Measurements from ENCODE around the gene OXSR1. TPM values are rescaled to one million over a fixed set of nuclear protein-coding genes. Genes with fewer than 3 reads are reported as not detected.
"Not testable (repeated sequence)": the region's sequence is repeated elsewhere in the genome, so short reads cannot be mapped to it uniquely, and the experiment has no call there.

The OXSR1 gene
- total RNA-seq, 4 donors from 2014 or later: 17.3 to 49.7 (median 28.7) TPM

DNA sequence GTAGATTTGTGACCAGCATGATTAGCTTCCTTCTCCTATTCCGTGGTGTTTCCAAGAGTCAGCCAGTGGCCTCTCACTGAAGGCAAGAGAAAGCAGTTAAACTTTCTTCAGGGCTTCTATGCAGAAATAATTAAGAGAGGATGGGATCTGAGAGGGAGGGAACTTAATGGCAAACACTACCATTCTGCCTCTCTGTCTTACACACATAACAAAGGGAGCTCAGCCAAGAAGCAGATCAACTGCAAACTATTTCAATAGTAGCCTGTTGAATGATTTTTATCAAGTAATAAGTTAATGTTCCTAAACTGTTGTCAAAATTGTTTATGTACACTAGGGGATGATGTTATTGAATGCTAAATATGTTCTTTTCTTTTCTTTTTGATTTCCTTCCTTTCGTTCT, 11.8 kb downstream of the OXSR1 start:
- Histone ChIP-seq H3K27me3 (no peaks in the 10 kb centered on the region), H3K4me3 (no peak overlapping the region), H3K4me1 (peaks cover 0 to 6% (median 0%) of the 10 kb centered on the region in 4 donors), H3K36me3 (no peaks in the 10 kb centered on the region), H3K27ac (no peak overlapping the region), H3K9me3 (no peaks in the 10 kb centered on the region)
- DNase-seq: no peak
- no peak for TF ChIP-seq POLR2A (IDR thresholded peaks at IDR 0.05)

DNA sequence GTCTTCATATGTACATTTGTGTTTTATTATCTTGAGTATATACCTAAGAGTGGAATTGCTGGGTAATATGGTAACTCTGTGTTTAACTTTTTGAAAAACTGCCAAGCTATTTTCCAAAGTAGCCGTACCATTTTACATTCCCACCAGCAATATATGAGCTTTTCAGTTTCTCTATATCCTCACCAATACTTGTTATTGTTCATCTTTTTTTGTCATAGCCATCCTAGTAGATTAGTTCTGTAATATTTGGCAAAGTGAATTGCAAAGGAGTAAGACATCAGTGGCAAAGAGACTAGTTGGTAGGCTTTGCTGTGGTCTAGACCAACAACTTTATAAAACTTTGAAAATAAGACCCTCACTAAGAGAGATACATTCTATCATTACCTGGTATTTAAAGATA, 21.4 kb downstream of the OXSR1 start:
- H3K4me3 ChIP-seq: no peak overlapping the region
- no peaks in the 10 kb centered on the region for H3K4me1 ChIP-seq
- no peak for DNase-seq
- H3K9me3 ChIP-seq: no peaks in the 10 kb centered on the region
- no peaks in the 10 kb centered on the region for H3K27me3 ChIP-seq
- H3K36me3 ChIP-seq: peaks cover 0 to 18% (median 0%) of the 10 kb centered on the region in 3 donors
- no peak overlapping the region for H3K27ac ChIP-seq
- TF ChIP-seq POLR2A (IDR thresholded peaks at IDR 0.05): no peak
- TF ChIP-seq, protein P1, sequence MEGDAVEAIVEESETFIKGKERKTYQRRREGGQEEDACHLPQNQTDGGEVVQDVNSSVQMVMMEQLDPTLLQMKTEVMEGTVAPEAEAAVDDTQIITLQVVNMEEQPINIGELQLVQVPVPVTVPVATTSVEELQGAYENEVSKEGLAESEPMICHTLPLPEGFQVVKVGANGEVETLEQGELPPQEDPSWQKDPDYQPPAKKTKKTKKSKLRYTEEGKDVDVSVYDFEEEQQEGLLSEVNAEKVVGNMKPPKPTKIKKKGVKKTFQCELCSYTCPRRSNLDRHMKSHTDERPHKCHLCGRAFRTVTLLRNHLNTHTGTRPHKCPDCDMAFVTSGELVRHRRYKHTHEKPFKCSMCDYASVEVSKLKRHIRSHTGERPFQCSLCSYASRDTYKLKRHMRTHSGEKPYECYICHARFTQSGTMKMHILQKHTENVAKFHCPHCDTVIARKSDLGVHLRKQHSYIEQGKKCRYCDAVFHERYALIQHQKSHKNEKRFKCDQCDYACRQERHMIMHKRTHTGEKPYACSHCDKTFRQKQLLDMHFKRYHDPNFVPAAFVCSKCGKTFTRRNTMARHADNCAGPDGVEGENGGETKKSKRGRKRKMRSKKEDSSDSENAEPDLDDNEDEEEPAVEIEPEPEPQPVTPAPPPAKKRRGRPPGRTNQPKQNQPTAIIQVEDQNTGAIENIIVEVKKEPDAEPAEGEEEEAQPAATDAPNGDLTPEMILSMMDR (IDR thresholded peaks at IDR 0.05): no peak

DNA sequence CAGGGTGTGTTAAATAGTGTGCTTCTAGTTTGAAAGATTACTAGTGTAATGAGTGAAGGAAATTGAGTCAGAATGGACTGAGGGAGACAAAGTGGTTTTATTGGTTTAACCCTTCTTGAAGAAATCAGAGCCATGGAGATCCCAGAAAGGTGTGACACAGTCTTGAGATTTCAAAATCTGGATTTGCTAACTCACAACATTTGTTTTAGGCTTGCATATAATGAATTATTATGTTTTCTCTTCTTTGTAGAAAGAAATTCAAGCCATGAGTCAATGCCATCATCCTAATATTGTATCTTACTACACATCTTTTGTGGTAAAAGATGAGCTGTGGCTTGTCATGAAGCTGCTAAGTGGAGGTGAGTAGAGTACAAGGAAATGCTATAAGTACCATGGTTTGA, 25.1 kb downstream of the OXSR1 start:
- DNase-seq: no peak
- Histone ChIP-seq H3K27me3 (no peaks in the 10 kb centered on the region), H3K4me1 (no peaks in the 10 kb centered on the region), H3K4me3 (no peak overlapping the region), H3K36me3 (peaks cover 0 to 30% (median 0%) of the 10 kb centered on the region in 3 donors), H3K27ac (no peak overlapping the region), H3K9me3 (no peaks in the 10 kb centered on the region)
- TF ChIP-seq, protein P1 (IDR thresholded peaks at IDR 0.05): no peak
- TF ChIP-seq POLR2A (IDR thresholded peaks at IDR 0.05): no peak

DNA sequence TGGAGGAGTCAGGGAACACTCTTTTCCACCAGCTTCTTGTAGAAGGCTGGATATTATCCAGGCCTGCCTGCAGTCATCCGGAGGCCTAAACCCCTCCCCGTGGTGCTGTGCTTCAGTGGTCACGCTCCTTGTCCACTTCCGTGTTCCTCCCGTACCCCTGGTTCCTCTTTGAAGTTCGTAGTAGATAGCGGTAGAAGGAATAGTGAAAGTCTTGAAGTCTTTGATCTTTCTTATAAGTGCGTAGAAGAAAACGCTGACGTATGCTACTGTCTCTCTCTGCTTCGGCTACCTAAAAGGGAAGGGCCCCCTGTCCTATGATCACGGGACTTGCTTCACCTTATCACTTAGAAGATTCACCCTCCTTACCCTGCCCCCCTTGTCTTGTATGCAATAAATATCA, 37.6 kb downstream of the OXSR1 start:
- not testable (repeated sequence) for H3K4me3 ChIP-seq, H3K9me3 ChIP-seq, H3K27ac ChIP-seq, H3K4me1 ChIP-seq, H3K27me3 ChIP-seq, DNase-seq
- H3K36me3 ChIP-seq: peaks cover 0 to 34% (median 0%) of the 10 kb centered on the region in 3 donors

DNA sequence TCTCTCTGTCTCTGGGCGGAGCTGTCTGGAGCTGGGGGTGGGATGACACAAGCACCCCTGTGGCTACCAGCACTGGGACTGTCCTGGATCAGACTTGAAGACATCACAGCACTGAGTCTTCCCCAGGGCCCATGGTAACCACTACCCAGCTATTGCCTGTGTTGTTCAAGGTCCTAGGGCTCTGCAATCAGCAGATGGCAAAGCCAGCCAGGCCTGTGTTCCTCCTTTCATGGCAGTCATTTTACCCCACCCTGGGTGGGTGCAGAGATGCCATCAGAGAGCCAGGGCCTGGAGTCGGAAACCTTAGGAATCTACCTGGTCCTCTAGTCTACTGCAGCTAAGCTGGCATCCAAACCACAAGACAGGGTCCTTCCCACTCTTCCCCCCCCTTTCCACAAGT, 38.4 kb downstream of the OXSR1 start:
- Histone ChIP-seq H3K36me3 (peaks cover 0 to 29% (median 0%) of the 10 kb centered on the region in 3 donors), H3K4me1 (no peaks in the 10 kb centered on the region), H3K9me3 (no peaks in the 10 kb centered on the region), H3K4me3 (no peak overlapping the region), H3K27ac (no peak overlapping the region), H3K27me3 (no peaks in the 10 kb centered on the region)
- DNase-seq: no peak
- TF ChIP-seq POLR2A (IDR thresholded peaks at IDR 0.05): no peak
- TF ChIP-seq, protein P1 (IDR thresholded peaks at IDR 0.05): no peak

DNA sequence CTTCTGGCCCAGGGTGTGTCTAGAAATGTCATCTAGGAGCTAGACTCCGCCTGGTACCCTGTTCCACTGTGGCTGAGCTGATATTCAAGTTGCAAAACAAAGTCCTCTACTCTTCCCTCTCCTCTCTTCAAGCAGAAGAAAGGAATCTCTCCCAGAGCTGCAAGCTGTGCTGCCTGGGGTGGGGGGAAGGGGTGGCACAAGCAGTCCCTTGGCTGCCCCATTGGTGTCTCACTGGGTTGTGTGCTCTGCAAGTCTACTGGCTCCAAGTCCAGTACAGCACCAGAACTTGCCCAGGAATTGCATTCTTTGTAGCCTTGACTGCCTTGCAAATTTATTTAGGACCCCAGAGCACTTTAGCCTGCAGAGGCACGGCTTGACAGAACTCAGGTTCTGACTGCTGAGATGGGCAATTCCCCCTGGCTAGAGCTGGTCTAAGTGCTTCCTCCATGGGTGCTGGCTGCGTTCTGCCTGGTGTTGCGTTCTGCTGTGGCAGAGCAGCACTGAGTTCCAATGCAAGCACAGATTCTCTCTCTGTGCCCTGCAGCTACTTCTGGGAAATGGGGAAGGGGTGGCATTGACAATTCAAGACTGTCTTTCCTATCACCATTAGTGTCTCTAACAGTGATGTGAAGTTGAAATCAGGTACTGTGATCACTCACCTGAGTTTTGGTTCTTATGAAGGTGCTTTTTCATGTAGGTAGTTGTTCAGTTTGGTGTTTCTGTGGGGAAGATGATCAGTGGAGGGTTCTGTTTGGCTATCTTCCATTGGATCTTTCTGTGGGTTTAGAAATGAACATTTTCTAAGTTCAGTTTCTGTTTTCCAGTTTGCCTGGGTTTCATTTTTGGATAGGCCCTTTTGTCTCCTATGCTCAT, 39.5 kb downstream of the OXSR1 start:
- no peaks in the 10 kb centered on the region for H3K27me3 ChIP-seq
- no peak for DNase-seq
- H3K9me3 ChIP-seq: no peaks in the 10 kb centered on the region
- H3K27ac ChIP-seq: no peak overlapping the region
- TF ChIP-seq POLR2A (IDR thresholded peaks at IDR 0.05): no peak
- TF ChIP-seq, protein P1 (IDR thresholded peaks at IDR 0.05): no peak
- H3K4me1 ChIP-seq: no peaks in the 10 kb centered on the region
- no peak overlapping the region for H3K4me3 ChIP-seq
- H3K36me3 ChIP-seq: peaks cover 0 to 18% (median 0%) of the 10 kb centered on the region in 3 donors

All from Peyer's patch (tissue), 4 donors.